Endothelial cell of umbilical vein (primary cell): ENCODE data around the gene HEMGN. TPM values are rescaled to one million over a fixed set of nuclear protein-coding genes. Genes with fewer than 3 reads are reported as not detected.
"Not testable (repeated sequence)": the region's sequence is repeated elsewhere in the genome, so short reads cannot be mapped to it uniquely, and the experiment has no call there.

Experiments
- BruUV-seq: library from RNA; stranded (reverse); fragments of 400-500 nt; replicated peaks from 2 replicates; lab custom pipeline; 2021; lab: Mats Ljungman, UMichigan
- CTCF ChIA-PET: fragments of 300-600, 350-600 bp; sonication (Branson Sonifier 250); formaldehyde crosslinking; loops from one replicate; lab custom pipeline; 2021; ENCODE audit warnings: antibody characterized with exemption, inconsistent platforms; lab: Charles Lee
- POLR2A ChIA-PET: fragments of 300-600, 350-600 bp; sonication (Branson Sonifier 250); formaldehyde crosslinking; loops from one replicate; lab custom pipeline; 2021; ENCODE audit warnings: antibody characterized with exemption, inconsistent platforms; lab: Charles Lee
- DNase-seq: peaks from one replicate; pipeline ENCODE4 v3.0.0-alpha.2; 2011; ENCODE audit warnings: low read depth, low spot score
- FAIRE-seq: peaks from 2 replicates; lab custom pipeline; 2011; peaks lifted over from hg19 to GRCh38; lab: Jason Lieb, UNC
- H2AFZ ChIP-seq: 2 replicates; pipeline ENCODE4 v1.6.0; 2012; ENCODE audit warnings: low read depth, low read length, control low read depth, inconsistent platforms
- H3K27ac ChIP-seq: 2 replicates; pipeline ENCODE4 v1.5.1; 2011; ENCODE audit warnings: low read depth, mild to moderate bottlenecking, control low read depth, low read length, moderate library complexity; ENCODE audit not compliant: insufficient read depth
- H3K27me3 ChIP-seq, 2 experiments: 2 replicates each; pipeline versions ENCODE4 v1.6.0 to v1.6.1; 2011; ENCODE audit warnings: low read length in 2 of 2, mixed read lengths in 1 of 2; ENCODE audit not compliant: control insufficient read depth in 2 of 2, insufficient read depth in 2 of 2
- H3K36me3 ChIP-seq, 2 experiments: 2 replicates in 1 of 2; 3 replicates in 1 of 2; pipeline ENCODE4 v1.5.1; 2011; ENCODE audit warnings: low read length in 2 of 2, mild to moderate bottlenecking in 1 of 2, moderate library complexity in 1 of 2; ENCODE audit not compliant: control insufficient read depth in 2 of 2, insufficient read depth in 2 of 2; ENCODE audit errors: extremely low read depth in 1 of 2
- H3K4me1 ChIP-seq: 3 replicates; pipeline ENCODE4 v1.5.1; 2011; ENCODE audit warnings: mild to moderate bottlenecking, low read length; ENCODE audit not compliant: control insufficient read depth, insufficient read depth; ENCODE audit errors: extremely low read depth
- H3K4me2 ChIP-seq: 2 replicates; pipeline ENCODE4 v1.6.1; 2011; ENCODE audit warnings: low read length, control low read depth, mixed read lengths; ENCODE audit not compliant: insufficient read depth
- H3K4me3 ChIP-seq, 3 experiments: fragments of 200-600 bp in 1 of 3; sonication (generic), shearing (Covaris generic) in 1 of 3; replicated peaks in 1 of 3; 2 replicates each; pipeline ENCODE4 v1.5.1; 2011 to 2016; ENCODE audit warnings: control low read depth in 3 of 3, low read length in 3 of 3, mild to moderate bottlenecking in 2 of 3, inconsistent platforms in 1 of 3, low read depth in 1 of 3, moderate library complexity in 1 of 3; ENCODE audit not compliant: insufficient read depth in 1 of 3
- H3K79me2 ChIP-seq: 2 replicates; pipeline ENCODE4 v1.6.0; 2012; ENCODE audit warnings: low read length, inconsistent platforms; ENCODE audit not compliant: control insufficient read depth, insufficient read depth
- H3K9ac ChIP-seq: replicated peaks from 2 replicates; pipeline ENCODE3; 2011; ENCODE audit warnings: low read length, control low read depth; ENCODE audit not compliant: insufficient read depth; ENCODE audit errors: extremely low read depth
- H3K9me1 ChIP-seq: replicated peaks from 3 replicates; pipeline ENCODE4 v1.6.0; 2011; ENCODE audit warnings: mild to moderate bottlenecking, low read length; ENCODE audit not compliant: control insufficient read depth, insufficient read depth; ENCODE audit errors: extremely low read depth
- H3K9me3 ChIP-seq: replicated peaks from 2 replicates; pipeline ENCODE4 v1.5.1; 2012; ENCODE audit warnings: low read length, inconsistent platforms; ENCODE audit not compliant: control insufficient read depth, insufficient read depth
- H4K20me1 ChIP-seq: replicated peaks from 2 replicates; pipeline ENCODE3; 2011; ENCODE audit warnings: mild to moderate bottlenecking, low read length; ENCODE audit not compliant: control insufficient read depth, insufficient read depth; ENCODE audit errors: extremely low read depth
- EZH2 ChIP-seq: IDR thresholded peaks from 2 replicates; pipeline ENCODE4 v1.6.1; 2012; ENCODE audit warnings: borderline replicate concordance, low read depth, mild to moderate bottlenecking, moderate library complexity, low read length, inconsistent platforms; ENCODE audit not compliant: severe bottlenecking
- JUN ChIP-seq: IDR thresholded peaks from 2 replicates; pipeline ENCODE4 v1.6.1; 2011; ENCODE audit warnings: borderline replicate concordance, low read depth; ENCODE audit not compliant: insufficient read length, insufficient read depth
- MYC ChIP-seq: IDR thresholded peaks from one replicate; pipeline ENCODE4 v1.6.1; 2011; ENCODE audit warnings: mild to moderate bottlenecking, low read depth, low read length
- POLR2A ChIP-seq: IDR thresholded peaks from 2 replicates; pipeline ENCODE4 v1.6.1; 2012; ENCODE audit warnings: low read depth, mild to moderate bottlenecking, control low read depth, low read length
- dilution Hi-C: fragments of 300-500 bp; cut with MboI; formaldehyde crosslinking; loops from one replicate; pipeline ENCODE4 v1.15.0; 2019; ENCODE audit warnings: low sequenced_read_pairs; ENCODE audit not compliant: extremely low pct_ligation_motif_present
- intact Hi-C: fragments of 100-400 bp; cut with micrococcal nuclease; formaldehyde crosslinking; loops from one replicate; pipeline ENCODE4 v1.10.0; 2022
- polyA plus RNA-seq, 4 experiments: library from polyadenylated mRNA; depleted of rRNA in 3 of 4; stranded (reverse) in 3 of 4; unstranded in 1 of 4; fragments of >200 nt; gene quantifications; 2 replicates each; pipeline versions ENCODE4 v1.2.1 to v1.2.3, GENCODE V29; 2011 to 2012; ENCODE audit warnings: missing spikeins in 1 of 4
- total RNA-seq: library from RNA; stranded (reverse); gene quantifications from 2 replicates; pipeline ENCODE4 v1.2.3, GENCODE V29; 2021
- TF ChIP-seq, protein P1 (sequence below): IDR thresholded peaks from 2 replicates; pipeline ENCODE4 v1.6.1; 2011; ENCODE audit not compliant: insufficient read depth, insufficient read length
- TF ChIP-seq, protein P2 (sequence below), 2 donors: IDR thresholded peaks; 1 replicate in 1 of 2; 2 replicates in 1 of 2; pipeline ENCODE4 v1.5.1; 2011; ENCODE audit warnings: low read length in 2 of 2, mild to moderate bottlenecking in 2 of 2, moderate library complexity in 2 of 2, control low read depth in 1 of 2, inconsistent platforms in 1 of 2, low read depth in 1 of 2; ENCODE audit not compliant: insufficient read depth in 1 of 2; ENCODE audit errors: extremely low read depth in 1 of 2

HEMGN gene
- total and polyA plus RNA-seq, 2 donors (not counting 3 experiments of a cell fraction or from before 2014, with no cell fraction given): not detected

DNA sequence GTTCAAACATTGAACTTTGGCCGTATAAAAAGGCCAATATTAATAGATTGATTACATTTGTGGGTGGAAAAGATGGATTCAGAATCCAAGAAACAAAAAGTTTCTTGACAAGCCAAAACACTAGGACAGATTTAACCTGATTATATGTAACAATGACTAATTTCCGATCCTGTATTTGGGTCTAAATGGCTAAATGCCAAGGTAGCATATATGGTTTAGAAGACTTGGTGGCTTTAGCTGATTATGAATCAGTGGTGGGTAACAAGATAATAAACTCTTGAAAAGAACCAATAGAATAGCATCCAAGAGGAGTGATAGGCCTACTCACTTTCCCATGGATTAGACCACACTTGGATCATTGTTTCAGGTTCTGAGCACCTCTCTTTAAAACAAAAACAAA lies 23.4 kb upstream of the HEMGN start:
- no peak overlapping the region for H3K4me3 ChIP-seq
- H3K4me1 ChIP-seq: no peaks in the 10 kb centered on the region
- H4K20me1 ChIP-seq: no peaks in the 10 kb centered on the region
- dilution Hi-C loops: no loop called here
- no peaks in the 10 kb centered on the region for H3K9me1 ChIP-seq
- CTCF ChIA-PET: interaction anchor here (0.9 to 1.5 kb wide), 3 partner anchors 9 to 303 kb away, joined by 3 to 4 read pairs (median 4); no protein-coding TSS in a partner anchor
- BruUV-seq: no TSS peak
- no peaks in the 10 kb centered on the region for H3K9me3 ChIP-seq
- no peak overlapping the region for H3K27ac ChIP-seq
- no peaks in the 10 kb centered on the region for H3K36me3 ChIP-seq
- no peak overlapping the region for H2AFZ ChIP-seq
- H3K4me2 ChIP-seq: no peak overlapping the region
- H3K9ac ChIP-seq: no peak overlapping the region
- peaks cover 11 to 18% of the 10 kb centered on the region in 2 experiments for H3K27me3 ChIP-seq
- no peak for FAIRE-seq
- intact Hi-C loops: no loop called here
- DNase-seq: no peak
- TF ChIP-seq POLR2A (no peak), MYC (no peak), EZH2 (no peak), JUN (no peak)
- TF ChIP-seq, protein P1, sequence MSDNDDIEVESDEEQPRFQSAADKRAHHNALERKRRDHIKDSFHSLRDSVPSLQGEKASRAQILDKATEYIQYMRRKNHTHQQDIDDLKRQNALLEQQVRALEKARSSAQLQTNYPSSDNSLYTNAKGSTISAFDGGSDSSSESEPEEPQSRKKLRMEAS: no peak
- TF ChIP-seq, protein P2, sequence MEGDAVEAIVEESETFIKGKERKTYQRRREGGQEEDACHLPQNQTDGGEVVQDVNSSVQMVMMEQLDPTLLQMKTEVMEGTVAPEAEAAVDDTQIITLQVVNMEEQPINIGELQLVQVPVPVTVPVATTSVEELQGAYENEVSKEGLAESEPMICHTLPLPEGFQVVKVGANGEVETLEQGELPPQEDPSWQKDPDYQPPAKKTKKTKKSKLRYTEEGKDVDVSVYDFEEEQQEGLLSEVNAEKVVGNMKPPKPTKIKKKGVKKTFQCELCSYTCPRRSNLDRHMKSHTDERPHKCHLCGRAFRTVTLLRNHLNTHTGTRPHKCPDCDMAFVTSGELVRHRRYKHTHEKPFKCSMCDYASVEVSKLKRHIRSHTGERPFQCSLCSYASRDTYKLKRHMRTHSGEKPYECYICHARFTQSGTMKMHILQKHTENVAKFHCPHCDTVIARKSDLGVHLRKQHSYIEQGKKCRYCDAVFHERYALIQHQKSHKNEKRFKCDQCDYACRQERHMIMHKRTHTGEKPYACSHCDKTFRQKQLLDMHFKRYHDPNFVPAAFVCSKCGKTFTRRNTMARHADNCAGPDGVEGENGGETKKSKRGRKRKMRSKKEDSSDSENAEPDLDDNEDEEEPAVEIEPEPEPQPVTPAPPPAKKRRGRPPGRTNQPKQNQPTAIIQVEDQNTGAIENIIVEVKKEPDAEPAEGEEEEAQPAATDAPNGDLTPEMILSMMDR (IDR thresholded peaks at IDR 0.05; ENCODE audit: extremely low read depth in 1 of 2, insufficient read depth in 1 of 2, low read depth in 1 of 2, low read length in 2 of 2): no peak
- POLR2A ChIA-PET: no interaction called here
- H3K79me2 ChIP-seq: no peaks in the 10 kb centered on the region

DNA sequence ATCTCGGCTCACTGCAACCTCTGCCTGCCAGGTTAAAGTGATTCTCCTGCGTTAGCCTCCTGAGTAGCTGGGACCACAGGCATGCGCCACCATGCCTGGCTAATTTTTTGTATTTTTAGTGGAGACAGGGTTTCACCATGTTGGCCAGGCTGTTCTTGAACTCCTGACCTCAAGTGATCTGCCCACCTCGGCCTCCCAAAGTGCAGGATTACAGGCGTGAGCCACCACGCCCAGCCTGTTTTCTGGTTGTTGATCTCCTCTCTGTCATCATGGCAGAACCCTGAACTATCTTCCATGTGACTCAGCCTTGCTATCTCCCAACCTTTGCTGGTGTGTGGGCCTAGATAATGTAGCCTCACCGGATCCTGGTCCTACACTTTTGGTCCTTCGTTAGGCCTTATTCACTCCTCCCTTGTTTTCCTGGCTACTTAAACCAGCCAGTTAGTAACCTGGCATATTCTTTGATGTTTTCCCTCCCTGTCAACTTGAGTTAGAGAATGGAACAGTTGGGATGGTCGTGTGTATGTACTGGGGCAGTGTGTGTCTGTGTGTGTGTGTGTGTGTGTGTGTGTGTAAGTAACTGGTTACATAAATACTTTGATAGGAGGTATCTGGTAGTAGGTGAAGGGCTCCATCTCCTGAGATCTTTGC lies 22.8 kb upstream of the HEMGN start:
- H3K36me3 ChIP-seq, H3K9me3 ChIP-seq, DNase-seq, H4K20me1 ChIP-seq, H3K4me2 ChIP-seq, H2AFZ ChIP-seq, H3K4me1 ChIP-seq, dilution Hi-C loops, H3K79me2 ChIP-seq, POLR2A ChIA-PET, FAIRE-seq, H3K27ac ChIP-seq, H3K9ac ChIP-seq, BruUV-seq, H3K4me3 ChIP-seq, intact Hi-C loops, H3K9me1 ChIP-seq: not testable (repeated sequence)
- CTCF ChIA-PET: interaction anchor here (1.6 kb wide), 1 partner anchor 37 kb away, joined by 3 read pairs; no protein-coding TSS in a partner anchor
- H3K27me3 ChIP-seq: peaks cover 10 to 13% of the 10 kb centered on the region in 2 experiments
